Purkinje cell (primary cell): ENCODE data around the gene KRTAP26-1. TPM values are rescaled to one million over a fixed set of nuclear protein-coding genes. Genes with fewer than 3 reads are reported as not detected.

Source experiments
- polyA plus RNA-seq: library from polyadenylated mRNA; unstranded; fragments of >200 nt; fragmentation: Nextera tagmentation; gene quantifications from 2 replicates; pipeline ENCODE4 v1.2.1, GENCODE V29; 2014

KRTAP26-1 gene, protein sequence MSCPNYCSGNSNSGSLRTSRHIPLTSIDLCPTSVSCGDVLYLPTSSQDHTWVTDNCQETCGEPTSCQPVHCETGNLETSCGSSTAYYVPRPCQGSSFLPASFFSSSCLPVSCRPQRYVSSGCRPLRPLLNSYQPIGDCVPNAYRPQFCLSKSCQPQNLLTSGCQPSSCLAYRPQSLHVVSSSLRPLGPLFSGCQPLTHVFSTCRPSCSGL
- not detected in 2 replicates for polyA plus RNA-seq

DNA sequence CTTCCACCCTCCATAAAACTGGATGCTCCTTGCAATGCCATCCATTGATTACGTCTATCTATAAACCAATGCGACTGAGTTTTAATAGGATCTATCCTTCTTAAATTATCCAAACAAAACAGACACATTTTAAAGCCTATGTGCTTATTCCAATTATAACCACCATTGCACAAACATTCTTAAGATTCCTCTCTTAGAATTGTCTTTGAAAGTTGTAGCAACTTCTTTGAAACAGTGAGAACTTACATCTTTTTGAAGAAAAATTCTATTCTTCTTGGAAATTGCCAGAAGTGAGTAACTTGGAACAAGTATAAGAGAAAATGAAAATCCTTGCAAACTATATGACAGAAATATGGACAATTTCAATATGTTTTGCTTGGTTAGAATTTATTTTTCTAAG is at the start of gene KRTAP26-1:
Gene KRTAP26-1, minus strand, starts transcription at position 101 of the 400 bp plus-strand sequence. CDS start 280 bp downstream, outside the sequence.

GRCh38 chr21:30348506-30348905 is 28.4 kb upstream of the KRTAP26-1 start, which contains the start of gene KRTAP23-1:
Gene KRTAP23-1, minus strand, starts transcription at chr21:30348606. Its CDS starts 0 bp downstream, at chr21:30348606.

DNA sequence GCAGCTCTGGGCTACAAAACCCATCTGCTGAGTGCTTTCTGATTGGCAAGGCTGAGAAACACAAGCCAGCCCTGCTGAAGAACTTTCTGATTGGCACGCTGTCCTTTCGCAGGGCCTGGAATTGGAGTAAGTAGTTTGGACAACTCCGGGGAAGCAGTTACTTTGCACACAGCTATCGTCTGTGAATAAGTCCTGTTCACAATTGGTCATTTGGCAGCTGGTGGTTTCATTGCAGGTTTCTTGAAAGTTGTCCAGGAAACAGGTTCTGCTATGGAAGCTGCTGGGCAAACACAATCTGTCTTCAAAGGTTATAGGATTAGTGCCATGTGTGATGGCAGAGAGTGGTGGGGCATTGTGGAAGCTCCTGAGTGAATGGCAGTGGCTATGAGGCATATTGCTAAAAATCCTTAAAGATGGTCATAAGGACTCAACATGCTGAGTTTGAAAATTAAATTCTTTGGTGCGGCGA is 17.2 kb upstream of the KRTAP26-1 start, which contains the start of gene KRTAP27-1:
Gene KRTAP27-1, minus strand, starts transcription at position 419 of the 469 bp plus-strand sequence. Its CDS starts 26 bp downstream, at position 393.

GRCh38 chr21:30289215-30289614 is 30.9 kb downstream of the KRTAP26-1 start, which contains the start of gene KRTAP25-1:
Gene KRTAP25-1, minus strand, starts transcription at chr21:30289514. Its CDS starts 24 bp downstream, at chr21:30289490.

GRCh38 chr21:30282850-30283249 is 37.3 kb downstream of the KRTAP26-1 start, which contains the start of gene KRTAP24-1:
Gene KRTAP24-1, minus strand, starts transcription at chr21:30282950. Its CDS starts 18 bp downstream, at chr21:30282932.

Other genes starting within 250 kb of the KRTAP26-1 start
- gene CLDN17, start 153.5 kb downstream of the KRTAP26-1 start, polyA plus RNA-seq = not detected in 2 replicates
- not detected in 2 replicates for gene CLDN8, start 104.2 kb downstream of the KRTAP26-1 start, polyA plus RNA-seq
- gene KRTAP24-1, start 37.4 kb downstream of the KRTAP26-1 start, polyA plus RNA-seq = not detected in 2 replicates
- gene KRTAP25-1, start 30.8 kb downstream of the KRTAP26-1 start, polyA plus RNA-seq = not detected in 2 replicates
- not detected in 2 replicates for gene KRTAP27-1, start 17.4 kb upstream of the KRTAP26-1 start, polyA plus RNA-seq
- gene KRTAP23-1, start 28.3 kb upstream of the KRTAP26-1 start, polyA plus RNA-seq = not detected in 2 replicates
- not detected in 2 replicates for gene KRTAP13-2, start 52.0 kb upstream of the KRTAP26-1 start, polyA plus RNA-seq
- not detected in 2 replicates for gene KRTAP13-1, start 75.7 kb upstream of the KRTAP26-1 start, polyA plus RNA-seq
- not detected in 2 replicates for gene KRTAP13-3, start 105.6 kb upstream of the KRTAP26-1 start, polyA plus RNA-seq
- not detected in 2 replicates for gene KRTAP13-4, start 109.9 kb upstream of the KRTAP26-1 start, polyA plus RNA-seq
- not detected in 2 replicates for gene KRTAP15-1, start 120.0 kb upstream of the KRTAP26-1 start, polyA plus RNA-seq
- gene KRTAP19-1, start 160.1 kb upstream of the KRTAP26-1 start, polyA plus RNA-seq = not detected in 2 replicates
- gene KRTAP19-2, start 167.1 kb upstream of the KRTAP26-1 start, polyA plus RNA-seq = not detected in 2 replicates
- gene KRTAP19-3, start 171.7 kb upstream of the KRTAP26-1 start, polyA plus RNA-seq = not detected in 2 replicates
- not detected in 2 replicates for gene KRTAP19-4, start 176.8 kb upstream of the KRTAP26-1 start, polyA plus RNA-seq
- not detected in 2 replicates for gene KRTAP19-5, start 181.8 kb upstream of the KRTAP26-1 start, polyA plus RNA-seq
- gene KRTAP19-6, start 221.5 kb upstream of the KRTAP26-1 start, polyA plus RNA-seq = not detected in 2 replicates
- gene KRTAP19-7, start 241.0 kb upstream of the KRTAP26-1 start, polyA plus RNA-seq = not detected in 2 replicates